ENCODE results near the gene CER1.

The CER1 gene

GRCh38 chr9:14723301-14723700 lies 768 bp upstream of the CER1 start:
- Histone ChIP-seq H3K9ac (ENCODE audit: low read depth in 1 of 2, low read length in 2 of 2) (no peak overlapping the region), H3K27me3 (ENCODE audit: control insufficient read depth in 2 of 2, insufficient read depth in 2 of 2, low read length in 2 of 2) (peaks cover 0 to 5% of the 10 kb centered on the region in 2 donors), H3K27ac (ENCODE audit: low read depth in 2 of 2, low read length in 2 of 2) (no peak overlapping the region), H3K4me1 (ENCODE audit: control insufficient read depth in 2 of 2, insufficient read depth in 2 of 2, low read length in 2 of 2) (no peaks in the 10 kb centered on the region), H3K4me3 (ENCODE audit: low read length in 2 of 2) (no peak overlapping the region), H3K9me3 (ENCODE audit: control insufficient read depth in 2 of 2, low read length in 2 of 2) (no peaks in the 10 kb centered on the region), H3K36me3 (ENCODE audit: control insufficient read depth in 2 of 2, insufficient read depth in 2 of 2, low read length in 2 of 2) (no peaks in the 10 kb centered on the region)

- Histone ChIP-seq H3K36me3 (ENCODE audit: control insufficient read depth in 2 of 2, insufficient read depth in 2 of 2, low read length in 2 of 2) (no peaks in the 10 kb centered on the region), H3K27ac (ENCODE audit: low read depth in 2 of 2, low read length in 2 of 2) (no peak overlapping the region), H3K9ac (ENCODE audit: low read depth in 1 of 2, low read length in 2 of 2) (no peak overlapping the region), H3K9me3 (ENCODE audit: control insufficient read depth in 2 of 2, low read length in 2 of 2) (no peaks in the 10 kb centered on the region), H3K4me3 (ENCODE audit: low read length in 2 of 2) (no peak overlapping the region), H3K4me1 (ENCODE audit: control insufficient read depth in 2 of 2, insufficient read depth in 2 of 2, low read length in 2 of 2) (no peaks in the 10 kb centered on the region), H3K27me3 (ENCODE audit: control insufficient read depth in 2 of 2, insufficient read depth in 2 of 2, low read length in 2 of 2) (peaks cover 0 to 3% of the 10 kb centered on the region in 2 donors)
These were observed 3.2 kb downstream of the CER1 start for GRCh38 chr9:14719231-14719923.

GRCh38 chr9:14715102-14715501 lies 7.4 kb downstream of the CER1 start:
- H3K4me3 ChIP-seq (ENCODE audit: low read length in 2 of 2), result no peak overlapping the region
- no peak overlapping the region for H3K27ac ChIP-seq (ENCODE audit: low read depth in 2 of 2, low read length in 2 of 2)
- no peaks in the 10 kb centered on the region for H3K4me1 ChIP-seq (ENCODE audit: control insufficient read depth in 2 of 2, insufficient read depth in 2 of 2, low read length in 2 of 2)
- H3K9ac ChIP-seq (ENCODE audit: low read depth in 1 of 2, low read length in 2 of 2), result no peak overlapping the region
- peaks cover 0 to 3% of the 10 kb centered on the region in 2 donors for H3K27me3 ChIP-seq (ENCODE audit: control insufficient read depth in 2 of 2, insufficient read depth in 2 of 2, low read length in 2 of 2)
- no peaks in the 10 kb centered on the region for H3K36me3 ChIP-seq (ENCODE audit: control insufficient read depth in 2 of 2, insufficient read depth in 2 of 2, low read length in 2 of 2)
- H3K9me3 ChIP-seq (ENCODE audit: control insufficient read depth in 2 of 2, low read length in 2 of 2), result peaks cover 0 to 1% of the 10 kb centered on the region in 2 donors

GRCh38 chr9:14713187-14713767 lies 9.3 kb downstream of the CER1 start:
- Histone ChIP-seq H3K4me1 (ENCODE audit: control insufficient read depth in 2 of 2, insufficient read depth in 2 of 2, low read length in 2 of 2) (no peaks in the 10 kb centered on the region), H3K27ac (ENCODE audit: low read depth in 2 of 2, low read length in 2 of 2) (no peak overlapping the region), H3K27me3 (ENCODE audit: control insufficient read depth in 2 of 2, insufficient read depth in 2 of 2, low read length in 2 of 2) (no peaks in the 10 kb centered on the region)

GRCh38 chr9:14710804-14711203 lies 11.7 kb downstream of the CER1 start:
- H3K4me3 ChIP-seq (ENCODE audit: low read length in 2 of 2), result no peak overlapping the region
- H3K36me3 ChIP-seq (ENCODE audit: control insufficient read depth in 2 of 2, insufficient read depth in 2 of 2, low read length in 2 of 2), result no peaks in the 10 kb centered on the region
- H3K27me3 ChIP-seq (ENCODE audit: control insufficient read depth in 2 of 2, insufficient read depth in 2 of 2, low read length in 2 of 2), result no peaks in the 10 kb centered on the region
- peaks cover 0 to 2% of the 10 kb centered on the region in 2 donors for H3K9me3 ChIP-seq (ENCODE audit: control insufficient read depth in 2 of 2, low read length in 2 of 2)
- no peak overlapping the region for H3K27ac ChIP-seq (ENCODE audit: low read depth in 2 of 2, low read length in 2 of 2)
- H3K4me1 ChIP-seq (ENCODE audit: control insufficient read depth in 2 of 2, insufficient read depth in 2 of 2, low read length in 2 of 2), result no peaks in the 10 kb centered on the region
- H3K9ac ChIP-seq (ENCODE audit: low read depth in 1 of 2, low read length in 2 of 2), result no peak overlapping the region

More at GRCh38 chr9:14713187-14713767, 9.3 kb downstream of the CER1 start:
- Histone ChIP-seq H3K4me3 (ENCODE audit: low read length in 2 of 2) (no peak overlapping the region), H3K9ac (ENCODE audit: low read depth in 1 of 2, low read length in 2 of 2) (no peak overlapping the region), H3K9me3 (ENCODE audit: control insufficient read depth in 2 of 2, low read length in 2 of 2) (peaks cover 0 to 2% of the 10 kb centered on the region in 2 donors), H3K36me3 (ENCODE audit: control insufficient read depth in 2 of 2, insufficient read depth in 2 of 2, low read length in 2 of 2) (no peaks in the 10 kb centered on the region)

DNA sequence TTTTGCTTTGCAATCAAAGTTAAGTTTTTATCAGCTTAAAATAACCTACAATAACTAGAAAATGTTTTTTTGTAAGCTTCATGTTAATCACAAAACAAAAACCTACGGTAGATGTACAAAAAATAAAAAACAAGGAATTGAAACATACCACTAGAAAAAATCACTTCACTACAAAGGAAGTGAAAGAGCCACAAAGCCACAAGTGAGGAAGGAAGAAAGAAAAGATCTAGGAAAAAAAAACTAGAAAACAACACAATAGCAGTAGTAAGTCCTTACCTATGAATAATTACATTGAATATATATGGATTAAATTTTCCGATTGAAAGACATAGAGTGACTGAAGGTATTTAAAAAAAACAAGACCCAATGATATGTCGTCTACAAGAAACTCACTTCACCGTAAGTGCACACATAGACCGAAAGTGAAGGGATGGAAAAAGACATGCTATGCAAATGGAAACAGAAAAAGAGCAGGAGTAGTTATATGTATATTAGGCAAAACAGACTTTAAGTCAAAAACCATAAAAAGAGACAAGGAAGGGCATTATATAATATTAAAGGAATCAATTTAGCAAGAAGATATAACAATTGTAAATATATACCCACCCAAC lies 15.9 kb downstream of the CER1 start:
- H3K9ac ChIP-seq (ENCODE audit: low read depth in 1 of 2, low read length in 2 of 2), result no peak overlapping the region
- H3K36me3 ChIP-seq (ENCODE audit: control insufficient read depth in 2 of 2, insufficient read depth in 2 of 2, low read length in 2 of 2), result no peaks in the 10 kb centered on the region
- no peak overlapping the region for H3K27ac ChIP-seq (ENCODE audit: low read depth in 2 of 2, low read length in 2 of 2)
- no peaks in the 10 kb centered on the region for H3K4me1 ChIP-seq (ENCODE audit: control insufficient read depth in 2 of 2, insufficient read depth in 2 of 2, low read length in 2 of 2)
- H3K9me3 ChIP-seq (ENCODE audit: control insufficient read depth in 2 of 2, low read length in 2 of 2), result peaks cover 3 to 4% of the 10 kb centered on the region in 2 donors
- H3K27me3 ChIP-seq (ENCODE audit: control insufficient read depth in 2 of 2, insufficient read depth in 2 of 2, low read length in 2 of 2), result no peaks in the 10 kb centered on the region
- no peak overlapping the region for H3K4me3 ChIP-seq (ENCODE audit: low read length in 2 of 2)

DNA sequence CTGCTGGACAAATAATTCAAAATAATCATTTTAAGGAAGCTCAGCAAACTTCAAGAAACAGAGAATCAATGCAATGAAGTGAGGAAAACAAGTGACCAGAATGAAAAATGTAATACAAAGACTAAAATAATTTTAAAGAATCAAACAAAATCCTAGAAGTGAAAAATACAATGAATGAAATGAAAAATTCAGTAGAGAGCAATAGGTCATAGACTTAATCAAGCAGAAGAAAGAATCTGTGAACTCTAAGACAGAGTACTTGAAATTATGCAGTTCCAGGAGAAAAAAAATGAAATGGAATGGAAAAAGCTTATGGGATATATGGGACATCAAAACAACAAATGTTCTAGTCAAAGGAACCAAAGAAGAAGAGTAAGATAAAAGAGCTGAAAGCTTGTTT lies 17.5 kb downstream of the CER1 start:
- Histone ChIP-seq H3K27me3 (ENCODE audit: control insufficient read depth in 2 of 2, insufficient read depth in 2 of 2, low read length in 2 of 2) (peaks cover 0 to 3% of the 10 kb centered on the region in 2 donors), H3K9ac (ENCODE audit: low read depth in 1 of 2, low read length in 2 of 2) (no peak overlapping the region), H3K27ac (ENCODE audit: low read depth in 2 of 2, low read length in 2 of 2) (no peak overlapping the region), H3K4me3 (ENCODE audit: low read length in 2 of 2) (no peak overlapping the region), H3K9me3 (ENCODE audit: control insufficient read depth in 2 of 2, low read length in 2 of 2) (peaks cover 3% of the 10 kb centered on the region in 2 donors), H3K36me3 (ENCODE audit: control insufficient read depth in 2 of 2, insufficient read depth in 2 of 2, low read length in 2 of 2) (no peaks in the 10 kb centered on the region), H3K4me1 (ENCODE audit: control insufficient read depth in 2 of 2, insufficient read depth in 2 of 2, low read length in 2 of 2) (no peaks in the 10 kb centered on the region)

GRCh38 chr9:14704281-14704680 lies 18.3 kb downstream of the CER1 start:
- no peak overlapping the region for H3K4me3 ChIP-seq (ENCODE audit: low read length in 2 of 2)
- peaks cover 0 to 3% of the 10 kb centered on the region in 2 donors for H3K27me3 ChIP-seq (ENCODE audit: control insufficient read depth in 2 of 2, insufficient read depth in 2 of 2, low read length in 2 of 2)
- no peaks in the 10 kb centered on the region for H3K36me3 ChIP-seq (ENCODE audit: control insufficient read depth in 2 of 2, insufficient read depth in 2 of 2, low read length in 2 of 2)
- no peaks in the 10 kb centered on the region for H3K4me1 ChIP-seq (ENCODE audit: control insufficient read depth in 2 of 2, insufficient read depth in 2 of 2, low read length in 2 of 2)
- H3K27ac ChIP-seq (ENCODE audit: low read depth in 2 of 2, low read length in 2 of 2), result no peak overlapping the region
- H3K9me3 ChIP-seq (ENCODE audit: control insufficient read depth in 2 of 2, low read length in 2 of 2), result peaks cover 2 to 3% of the 10 kb centered on the region in 2 donors
- H3K9ac ChIP-seq (ENCODE audit: low read depth in 1 of 2, low read length in 2 of 2), result no peak overlapping the region

- Histone ChIP-seq H3K27ac (ENCODE audit: low read depth in 2 of 2, low read length in 2 of 2) (no peak overlapping the region), H3K4me3 (ENCODE audit: low read length in 2 of 2) (no peak overlapping the region), H3K36me3 (ENCODE audit: control insufficient read depth in 2 of 2, insufficient read depth in 2 of 2, low read length in 2 of 2) (no peaks in the 10 kb centered on the region), H3K4me1 (ENCODE audit: control insufficient read depth in 2 of 2, insufficient read depth in 2 of 2, low read length in 2 of 2) (no peaks in the 10 kb centered on the region), H3K9me3 (ENCODE audit: control insufficient read depth in 2 of 2, low read length in 2 of 2) (peaks cover 2 to 3% of the 10 kb centered on the region in 2 donors), H3K27me3 (ENCODE audit: control insufficient read depth in 2 of 2, insufficient read depth in 2 of 2, low read length in 2 of 2) (peaks cover 0 to 3% of the 10 kb centered on the region in 2 donors), H3K9ac (ENCODE audit: low read depth in 1 of 2, low read length in 2 of 2) (no peak overlapping the region)
These were observed 20.3 kb downstream of the CER1 start for GRCh38 chr9:14702200-14702720.

GRCh38 chr9:14693251-14693861 lies 29.2 kb downstream of the CER1 start, which contains the start of gene ZDHHC21:
TSS of gene ZDHHC21 (minus strand) at chr9:14693432. CDS start at chr9:14674340, 19,092 bp downstream.
- Histone ChIP-seq H3K36me3 (ENCODE audit: control insufficient read depth in 2 of 2, insufficient read depth in 2 of 2, low read length in 2 of 2) (peaks cover 4 to 9% of the 10 kb centered on the region in 2 donors), H3K9me3 (ENCODE audit: control insufficient read depth in 2 of 2, low read length in 2 of 2) (no peaks in the 10 kb centered on the region), H3K4me1 (ENCODE audit: control insufficient read depth in 2 of 2, insufficient read depth in 2 of 2, low read length in 2 of 2) (peaks cover 0 to 12% of the 10 kb centered on the region in 2 donors), H3K27me3 (ENCODE audit: control insufficient read depth in 2 of 2, insufficient read depth in 2 of 2, low read length in 2 of 2) (no peaks in the 10 kb centered on the region), H3K4me3 (ENCODE audit: low read length in 2 of 2) (peak within 1 kb of the TSS; percentile 78 to 84), H3K9ac (ENCODE audit: low read depth in 1 of 2, low read length in 2 of 2) (peak within 1 kb of the TSS; percentile 66 to 72), H3K27ac (ENCODE audit: low read depth in 2 of 2, low read length in 2 of 2) (no peak within 1 kb of the TSS)

Data from mucosa of rectum (tissue), 2 donors.